ENCODE data around the gene CACNB4.
A peak's percentile ranks its signal among the peaks of the same experiment; 100 is the strongest.
"Not testable (repeated sequence)": the region's sequence is repeated elsewhere in the genome, so short reads cannot be mapped to it uniquely, and the experiment has no call there.

CACNB4 gene

DNA sequence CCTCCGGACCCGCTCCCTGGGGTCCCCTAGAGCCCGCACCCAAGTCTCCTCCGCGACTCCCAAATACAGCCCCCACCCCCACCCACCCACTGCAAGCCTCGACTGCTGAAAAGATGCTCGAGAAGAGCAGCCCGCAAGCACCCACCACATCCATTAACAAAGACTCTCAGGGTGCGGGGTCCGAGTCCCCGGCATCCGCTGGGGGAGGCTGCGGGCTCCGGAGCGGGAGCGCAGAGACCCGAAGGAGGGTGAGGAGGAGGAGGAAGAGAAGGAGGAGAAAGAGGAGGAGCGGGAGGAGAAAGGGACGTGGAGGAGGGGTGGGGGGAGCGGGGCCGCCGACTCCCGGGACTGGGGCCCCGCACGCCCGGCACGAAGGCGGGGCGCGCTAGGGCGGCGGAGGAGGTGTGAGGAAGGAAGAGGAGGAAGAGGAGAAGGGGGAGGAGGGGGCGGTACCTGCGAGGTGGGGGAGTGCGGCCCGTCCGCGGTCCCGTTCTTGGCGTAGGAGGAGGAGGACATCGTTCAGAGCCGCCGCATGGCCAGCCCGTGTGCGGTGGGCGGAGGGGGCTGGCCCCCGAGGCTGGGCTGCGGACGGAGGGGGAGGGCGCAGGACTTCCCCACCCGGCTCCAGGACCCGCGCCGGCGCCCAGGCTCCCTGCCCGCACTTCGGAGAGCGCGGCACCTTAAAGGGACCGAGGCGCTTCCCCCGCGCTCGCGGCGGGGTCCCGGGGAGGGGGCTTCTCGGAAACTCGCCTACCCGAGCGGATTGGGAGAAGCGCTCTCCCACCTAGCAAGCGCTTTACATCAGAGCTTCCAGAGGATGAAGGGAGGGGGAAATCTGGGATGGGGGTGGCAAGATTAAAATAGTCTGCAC is at the start of gene CACNB4:
TSS of gene CACNB4 (minus strand) at position 549 of the 871 bp plus-strand sequence.
- peak; percentile 70 to 72 for ATAC-seq (replicated peaks)
- H3K27ac Mint-ChIP-seq: peak within 1 kb of the TSS; percentile 76
- DNase-seq: no peak
- no peaks in the 10 kb centered on the region for H3K36me3 Mint-ChIP-seq
- peak within 1 kb of the TSS; percentile 83 to 94 for H3K4me3 Mint-ChIP-seq
- H3K9me3 Mint-ChIP-seq: no peaks in the 10 kb centered on the region
- H3K4me1 Mint-ChIP-seq: peaks cover 25 to 38% of the 10 kb centered on the region in 2 donors
- peaks cover 27 to 31% of the 10 kb centered on the region in 2 donors for H3K27me3 Mint-ChIP-seq

GRCh38 chr2:152134488-152135280 is 35.8 kb upstream of the CACNB4 start:
- Mint-ChIP-seq H3K4me1 (peaks cover 8 to 9% of the 10 kb centered on the region in 2 donors), H3K4me3 (no peak overlapping the region), H3K36me3 (peaks cover 14 to 26% of the 10 kb centered on the region in 2 donors), H3K27ac (no peak overlapping the region), H3K27me3 (no peaks in the 10 kb centered on the region), H3K9me3 (no peaks in the 10 kb centered on the region)
- peak; percentile 16 for DNase-seq
- peak; percentile 92 to 95 for ATAC-seq (replicated peaks)

GRCh38 chr2:152132306-152132705 is 33.5 kb upstream of the CACNB4 start:
- H3K36me3 Mint-ChIP-seq: peaks cover 12 to 27% of the 10 kb centered on the region in 2 donors
- no peak overlapping the region for H3K27ac Mint-ChIP-seq
- DNase-seq (no peak), ATAC-seq (replicated peaks) (no peak)
- H3K27me3 Mint-ChIP-seq: no peaks in the 10 kb centered on the region
- H3K4me3 Mint-ChIP-seq: no peak overlapping the region
- H3K9me3 Mint-ChIP-seq: no peaks in the 10 kb centered on the region
- peaks cover 8 to 9% of the 10 kb centered on the region in 2 donors for H3K4me1 Mint-ChIP-seq

DNA sequence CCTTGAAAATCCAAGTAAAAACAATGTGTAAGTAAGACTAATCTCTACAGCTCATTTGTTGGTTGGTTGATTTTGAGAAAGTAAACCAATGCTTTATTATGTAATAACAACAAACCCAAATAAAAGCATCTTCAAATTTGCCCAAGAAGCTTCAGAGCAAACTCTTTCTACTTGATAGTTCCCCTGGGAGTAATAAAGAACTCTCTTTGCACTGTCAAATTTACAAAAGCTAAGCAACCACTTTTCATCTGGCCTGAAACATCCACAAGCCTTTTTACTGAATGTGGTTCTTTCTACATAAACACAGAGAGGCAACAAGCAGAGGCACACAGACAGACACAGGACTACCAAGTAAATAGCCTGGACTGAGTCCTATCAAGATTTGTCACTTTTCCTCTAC is 28.8 kb upstream of the CACNB4 start:
- H3K27ac Mint-ChIP-seq: no peak overlapping the region

GRCh38 chr2:152126664-152127063 is 27.8 kb upstream of the CACNB4 start:
- H3K9me3 Mint-ChIP-seq: no peaks in the 10 kb centered on the region
- no peak for ATAC-seq (replicated peaks)
- no peaks in the 10 kb centered on the region for H3K4me1 Mint-ChIP-seq
- H3K27ac Mint-ChIP-seq: no peak overlapping the region
- H3K4me3 Mint-ChIP-seq: no peak overlapping the region
- DNase-seq: no peak
- H3K27me3 Mint-ChIP-seq: no peaks in the 10 kb centered on the region
- peaks cover 19 to 26% of the 10 kb centered on the region in 2 donors for H3K36me3 Mint-ChIP-seq

More for the DNA sequence above, 28.8 kb upstream of the CACNB4 start:
- no peak overlapping the region for H3K4me3 Mint-ChIP-seq
- H3K27me3 Mint-ChIP-seq: no peaks in the 10 kb centered on the region
- no peak for ATAC-seq (replicated peaks)
- no peaks in the 10 kb centered on the region for H3K4me1 Mint-ChIP-seq
- peaks cover 22 to 30% of the 10 kb centered on the region in 2 donors for H3K36me3 Mint-ChIP-seq
- H3K9me3 Mint-ChIP-seq: no peaks in the 10 kb centered on the region
- DNase-seq: no peak

DNA sequence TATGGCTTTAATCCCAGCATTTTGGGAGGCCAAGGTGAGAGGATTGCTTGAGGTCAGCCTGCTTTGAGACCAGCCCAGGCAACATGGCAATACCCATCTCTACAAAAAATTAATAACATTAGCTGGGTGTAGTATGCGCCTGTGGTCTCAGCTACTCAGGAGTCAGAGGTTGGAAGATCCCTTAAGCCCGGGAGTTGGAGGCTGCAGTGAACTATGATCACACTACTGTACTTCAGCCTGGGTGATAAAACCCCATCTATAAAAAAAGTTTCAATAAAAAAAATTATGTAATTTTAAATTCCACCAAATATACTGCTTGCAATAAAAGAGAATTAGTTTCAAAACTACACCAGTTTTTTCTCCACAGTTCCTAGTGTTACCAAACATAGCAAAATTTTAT is 23.3 kb upstream of the CACNB4 start:
- ATAC-seq (replicated peaks) (no peak), DNase-seq (no peak)
- Mint-ChIP-seq H3K27ac (no peak overlapping the region), H3K27me3 (no peaks in the 10 kb centered on the region), H3K4me1 (no peaks in the 10 kb centered on the region), H3K36me3 (peaks cover 10 to 20% of the 10 kb centered on the region in 2 donors), H3K4me3 (no peak overlapping the region), H3K9me3 (no peaks in the 10 kb centered on the region)

- H3K36me3 Mint-ChIP-seq: peaks cover 13 to 20% of the 10 kb centered on the region in 2 donors
- H3K4me3 Mint-ChIP-seq: no peak overlapping the region
- H3K9me3 Mint-ChIP-seq: no peaks in the 10 kb centered on the region
- H3K27ac Mint-ChIP-seq: no peak overlapping the region
- no peaks in the 10 kb centered on the region for H3K27me3 Mint-ChIP-seq
- peaks cover 0 to 4% of the 10 kb centered on the region in 2 donors for H3K4me1 Mint-ChIP-seq
- DNase-seq (no peak), ATAC-seq (replicated peaks) (no peak)
These were observed 21.6 kb upstream of the CACNB4 start for GRCh38 chr2:152120430-152120829.

GRCh38 chr2:152115952-152116351 is 17.1 kb upstream of the CACNB4 start:
- Mint-ChIP-seq H3K36me3 (peaks cover 8 to 15% of the 10 kb centered on the region in 2 donors), H3K27me3 (no peaks in the 10 kb centered on the region), H3K27ac (no peak overlapping the region), H3K9me3 (peaks cover 0 to 2% of the 10 kb centered on the region in 2 donors), H3K4me3 (no peak overlapping the region), H3K4me1 (peaks cover 2 to 4% of the 10 kb centered on the region in 2 donors)
- ATAC-seq (replicated peaks) (no peak), DNase-seq (no peak)

DNA sequence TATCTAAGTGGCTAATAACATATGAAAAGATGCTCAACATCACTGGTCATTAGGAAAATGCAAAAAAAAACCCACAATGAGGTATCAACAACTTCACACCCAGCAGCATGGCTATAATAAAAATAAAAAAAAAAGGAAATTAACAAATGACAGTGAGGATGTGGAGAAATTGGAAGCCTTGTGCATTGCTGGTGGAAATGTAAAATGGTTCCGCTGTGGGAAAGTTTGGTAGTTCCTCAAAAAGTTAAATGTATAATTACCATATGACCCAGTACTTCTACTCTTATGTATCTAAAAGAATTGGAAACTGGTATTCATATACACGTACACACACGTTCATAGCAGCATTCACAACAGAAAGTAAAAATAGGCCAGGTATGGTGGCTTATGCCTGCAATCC is 15.5 kb upstream of the CACNB4 start:
- Mint-ChIP-seq H3K4me1 (peaks cover 2 to 4% of the 10 kb centered on the region in 2 donors), H3K27ac (no peak overlapping the region), H3K36me3 (peaks cover 8 to 13% of the 10 kb centered on the region in 2 donors), H3K4me3 (no peak overlapping the region), H3K9me3 (peaks cover 0 to 2% of the 10 kb centered on the region in 2 donors), H3K27me3 (no peaks in the 10 kb centered on the region)
- ATAC-seq (replicated peaks): no peak
- DNase-seq: no peak

DNA sequence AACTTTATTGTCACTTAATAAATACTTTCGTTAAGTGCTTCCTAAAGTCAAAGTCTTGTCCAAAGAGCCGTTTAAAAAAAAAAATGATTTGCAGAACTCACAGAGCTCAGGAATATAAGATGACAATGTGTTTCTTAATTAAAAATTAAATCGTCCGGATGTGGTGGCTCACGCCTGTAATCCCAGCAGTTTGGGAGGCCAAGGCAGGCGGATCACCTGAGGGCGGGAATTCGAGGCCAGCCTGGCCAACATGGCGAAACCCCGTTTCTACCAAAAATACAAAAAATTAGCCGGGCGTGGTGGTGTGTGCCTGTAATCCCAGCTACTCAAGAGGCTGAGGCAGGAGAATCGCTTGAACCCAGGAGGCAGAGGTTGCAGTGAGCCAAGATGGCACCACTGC is 8.3 kb upstream of the CACNB4 start:
- DNase-seq; H3K9me3 Mint-ChIP-seq; ATAC-seq (replicated peaks); H3K36me3 Mint-ChIP-seq; H3K4me1 Mint-ChIP-seq; H3K27me3 Mint-ChIP-seq; H3K4me3 Mint-ChIP-seq; H3K27ac Mint-ChIP-seq: not testable (repeated sequence)

DNA sequence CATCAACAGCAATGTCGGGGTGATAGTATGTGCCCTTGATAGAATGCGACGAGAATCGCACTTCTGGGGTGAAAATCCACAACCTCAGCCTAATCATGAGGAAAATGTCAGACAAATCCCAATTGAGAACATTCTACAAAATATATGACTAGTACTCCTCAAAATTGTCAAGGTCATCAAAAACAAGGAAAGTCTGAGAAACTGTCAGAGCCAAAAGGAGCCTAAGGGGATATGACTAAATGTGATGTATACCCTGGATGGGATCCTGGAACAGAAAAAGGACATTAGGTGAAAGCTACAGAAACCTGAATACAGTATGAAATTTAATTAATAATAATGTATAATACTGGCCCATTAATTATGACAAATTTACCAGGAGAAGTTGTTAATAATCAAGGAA is 7.6 kb upstream of the CACNB4 start:
- peaks cover 0 to 10% of the 10 kb centered on the region in 2 donors for H3K27me3 Mint-ChIP-seq

GRCh38 chr2:152103271-152103670 is 4.4 kb upstream of the CACNB4 start:
- ATAC-seq (replicated peaks) (no peak), DNase-seq (no peak)
- no peak overlapping the region for H3K27ac Mint-ChIP-seq
- no peaks in the 10 kb centered on the region for H3K36me3 Mint-ChIP-seq
- peaks cover 11 to 15% of the 10 kb centered on the region in 2 donors for H3K4me1 Mint-ChIP-seq
- H3K27me3 Mint-ChIP-seq: peaks cover 22 to 23% of the 10 kb centered on the region in 2 donors
- no peak overlapping the region for H3K4me3 Mint-ChIP-seq
- H3K9me3 Mint-ChIP-seq: no peaks in the 10 kb centered on the region

More for the DNA sequence above, 7.6 kb upstream of the CACNB4 start:
- Mint-ChIP-seq H3K4me3 (no peak overlapping the region), H3K4me1 (no peaks in the 10 kb centered on the region), H3K9me3 (no peaks in the 10 kb centered on the region), H3K27ac (no peak overlapping the region), H3K36me3 (no peaks in the 10 kb centered on the region)
- DNase-seq: no peak
- no peak for ATAC-seq (replicated peaks)

GRCh38 chr2:152100961-152101360 is 2.1 kb upstream of the CACNB4 start:
- H3K4me1 Mint-ChIP-seq: peaks cover 20 to 28% of the 10 kb centered on the region in 2 donors
- H3K36me3 Mint-ChIP-seq: no peaks in the 10 kb centered on the region
- peaks cover 31 to 34% of the 10 kb centered on the region in 2 donors for H3K27me3 Mint-ChIP-seq
- no peak overlapping the region for H3K4me3 Mint-ChIP-seq
- no peak overlapping the region for H3K27ac Mint-ChIP-seq
- no peak for ATAC-seq (replicated peaks)
- no peaks in the 10 kb centered on the region for H3K9me3 Mint-ChIP-seq
- DNase-seq: no peak

DNA sequence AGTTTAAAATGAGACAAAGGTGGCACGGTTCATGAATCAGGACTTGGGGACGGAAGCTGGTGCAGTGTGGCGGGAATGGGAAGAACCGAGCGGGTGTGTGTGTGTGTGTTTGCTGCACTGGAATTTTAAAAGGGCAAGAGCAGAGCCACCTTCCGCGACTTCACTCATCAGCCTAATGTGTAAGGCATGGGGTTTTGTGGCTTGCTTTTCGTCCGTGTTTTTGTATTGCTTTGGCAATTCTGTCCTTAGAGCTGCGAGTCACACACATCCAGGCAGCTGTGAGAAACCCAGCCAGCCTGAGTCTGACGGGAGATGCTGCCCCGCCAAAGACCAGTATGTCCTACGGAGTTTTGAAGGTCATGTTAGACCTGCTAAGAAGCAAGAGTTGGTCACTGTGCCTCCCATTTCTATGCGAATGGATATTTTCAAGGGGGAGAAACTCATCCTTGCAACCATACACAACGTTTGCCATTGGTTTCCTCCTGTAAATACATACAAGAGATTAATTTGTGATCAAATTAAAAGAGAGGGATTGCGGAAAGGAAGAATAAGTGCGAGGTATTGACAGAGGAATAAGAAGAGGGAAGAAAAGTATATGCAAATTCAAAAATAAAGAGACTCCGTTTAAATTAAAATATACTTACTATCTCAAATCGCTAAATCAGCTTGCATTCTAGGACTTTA is 665 bp upstream of the CACNB4 start:
- Mint-ChIP-seq H3K9me3 (no peaks in the 10 kb centered on the region), H3K27ac (peak overlapping the region; percentile 52), H3K27me3 (peaks cover 31 to 32% of the 10 kb centered on the region in 2 donors), H3K4me1 (peaks cover 20 to 31% of the 10 kb centered on the region in 2 donors), H3K4me3 (peak overlapping the region; percentile 83 to 94), H3K36me3 (no peaks in the 10 kb centered on the region)
- no peak for DNase-seq
- peak; percentile 35 to 44 for ATAC-seq (replicated peaks)
